Measurements from ENCODE around the gene CPLANE1.

DNA sequence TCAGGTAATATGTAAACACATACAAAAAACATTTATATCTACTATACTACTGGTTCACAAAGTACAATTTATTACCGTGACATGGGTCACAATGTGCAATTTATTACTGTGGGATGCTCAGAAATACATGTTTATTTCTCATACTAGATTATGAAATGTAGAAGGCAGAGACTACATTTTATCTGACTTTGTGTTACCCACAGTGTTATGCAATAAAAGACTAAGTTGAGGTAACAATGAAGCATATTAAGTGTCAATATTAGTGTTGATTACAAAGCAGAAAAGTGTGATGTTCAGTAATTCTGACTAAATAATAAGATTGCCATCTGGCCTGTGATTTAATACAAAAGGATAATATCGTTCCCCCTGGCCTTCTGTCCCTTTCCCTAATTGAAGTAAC, 42.4 kb downstream of the CPLANE1 start:
- TF ChIP-seq, protein P1, sequence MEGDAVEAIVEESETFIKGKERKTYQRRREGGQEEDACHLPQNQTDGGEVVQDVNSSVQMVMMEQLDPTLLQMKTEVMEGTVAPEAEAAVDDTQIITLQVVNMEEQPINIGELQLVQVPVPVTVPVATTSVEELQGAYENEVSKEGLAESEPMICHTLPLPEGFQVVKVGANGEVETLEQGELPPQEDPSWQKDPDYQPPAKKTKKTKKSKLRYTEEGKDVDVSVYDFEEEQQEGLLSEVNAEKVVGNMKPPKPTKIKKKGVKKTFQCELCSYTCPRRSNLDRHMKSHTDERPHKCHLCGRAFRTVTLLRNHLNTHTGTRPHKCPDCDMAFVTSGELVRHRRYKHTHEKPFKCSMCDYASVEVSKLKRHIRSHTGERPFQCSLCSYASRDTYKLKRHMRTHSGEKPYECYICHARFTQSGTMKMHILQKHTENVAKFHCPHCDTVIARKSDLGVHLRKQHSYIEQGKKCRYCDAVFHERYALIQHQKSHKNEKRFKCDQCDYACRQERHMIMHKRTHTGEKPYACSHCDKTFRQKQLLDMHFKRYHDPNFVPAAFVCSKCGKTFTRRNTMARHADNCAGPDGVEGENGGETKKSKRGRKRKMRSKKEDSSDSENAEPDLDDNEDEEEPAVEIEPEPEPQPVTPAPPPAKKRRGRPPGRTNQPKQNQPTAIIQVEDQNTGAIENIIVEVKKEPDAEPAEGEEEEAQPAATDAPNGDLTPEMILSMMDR (IDR thresholded peaks at IDR 0.05; ENCODE audit: low read depth, low read length), result no peak
- TF ChIP-seq, protein P2, sequence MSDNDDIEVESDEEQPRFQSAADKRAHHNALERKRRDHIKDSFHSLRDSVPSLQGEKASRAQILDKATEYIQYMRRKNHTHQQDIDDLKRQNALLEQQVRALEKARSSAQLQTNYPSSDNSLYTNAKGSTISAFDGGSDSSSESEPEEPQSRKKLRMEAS (IDR thresholded peaks at IDR 0.05; ENCODE audit: low read depth, low read length), result no peak
